NK-92 treated with Interleukin-12 subunit alpha and Interleukin-12 subunit beta, amount 100 ng/mL, for 24 hours (cell line): ENCODE measurements around the gene DCAF6.

Source experiments
- DNase-seq: peaks from one replicate; lab custom pipeline; 2025; lab: John Stamatoyannopoulos, UW

The DCAF6 gene

GRCh38 chr1:168084396-168085231 is 148.1 kb downstream of the DCAF6 start:
- peak; percentile 18 for DNase-seq

- no peak for DNase-seq
Measured at GRCh38 chr1:168085401-168085872, 149.0 kb downstream of the DCAF6 start.

DNA sequence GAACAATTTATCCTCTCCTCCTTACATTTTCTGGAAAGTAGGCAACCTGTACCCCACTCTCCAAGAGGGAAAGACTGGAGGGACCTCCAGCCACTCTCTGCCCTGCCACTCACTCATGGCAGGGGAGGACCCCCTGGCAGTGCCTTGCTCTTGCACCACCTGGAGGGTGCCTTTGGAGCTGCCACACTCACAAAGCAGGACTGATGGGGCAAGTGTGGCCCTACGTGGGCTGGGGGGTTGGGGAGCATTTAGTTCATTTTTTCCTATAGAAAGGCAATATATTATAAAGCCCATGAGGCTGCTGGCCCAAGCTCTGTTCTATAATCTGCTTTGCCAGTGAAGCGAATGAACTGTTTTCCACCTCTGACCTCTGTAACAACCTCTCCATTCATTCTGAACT is 150.0 kb downstream of the DCAF6 start:
- no peak for DNase-seq

DNA sequence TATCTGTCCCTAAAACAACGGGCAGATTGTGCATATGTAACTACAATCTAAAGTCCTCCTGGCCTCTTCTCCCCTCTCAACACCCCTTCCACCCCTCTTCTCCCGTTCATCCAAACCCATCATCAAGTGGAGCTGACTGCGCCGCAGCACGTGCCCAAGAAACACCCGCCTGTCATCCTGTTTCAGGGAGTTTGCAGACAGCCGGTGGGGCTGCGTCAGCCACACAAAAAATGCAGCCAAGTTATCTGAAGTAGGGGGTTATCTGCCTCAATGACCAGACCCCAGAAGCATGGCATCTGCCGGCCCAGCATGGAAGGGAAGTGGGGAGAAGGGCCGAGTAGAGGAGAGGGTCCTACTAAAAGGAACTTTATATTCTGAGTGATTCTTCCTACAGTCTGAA is 151.2 kb downstream of the DCAF6 start:
- no peak for DNase-seq

DNA sequence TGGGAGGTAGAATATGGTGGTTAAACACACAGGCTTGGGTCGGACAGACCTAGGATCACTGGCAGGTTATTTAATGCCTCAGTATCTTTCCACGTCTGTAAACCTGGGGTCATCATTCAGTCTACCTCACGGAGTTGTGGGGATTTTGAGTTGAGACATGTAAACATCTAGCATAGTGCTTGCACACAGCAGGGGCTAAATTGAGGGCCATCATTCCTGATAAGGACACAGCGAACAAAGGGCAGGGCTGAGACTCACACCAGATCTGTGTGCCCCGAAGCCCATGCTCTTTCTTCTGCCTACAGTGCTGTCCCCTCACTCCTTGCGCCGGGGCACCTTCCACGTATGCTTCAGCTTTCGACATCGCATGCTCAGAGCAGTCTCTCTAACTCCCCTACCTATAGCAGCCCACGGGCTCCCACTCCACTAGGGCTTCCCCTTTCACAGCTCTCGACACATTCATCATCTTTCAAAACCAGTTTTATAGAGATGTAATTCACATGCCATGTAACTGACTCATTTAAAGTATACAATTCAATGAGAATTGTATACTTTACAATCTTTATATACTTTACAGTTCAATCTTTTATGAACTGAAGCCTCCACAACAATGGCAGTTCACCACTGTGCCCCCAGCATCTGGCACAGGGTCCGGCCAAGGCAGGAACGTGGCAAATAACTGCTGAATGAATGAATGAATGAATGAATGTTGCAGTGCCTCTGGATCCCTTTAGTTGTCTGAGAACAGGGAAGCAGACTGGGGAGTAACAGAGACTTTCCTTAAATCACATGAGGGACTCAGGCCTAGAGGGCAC is 152.2 kb downstream of the DCAF6 start:
- DNase-seq: no peak

GRCh38 chr1:168089326-168089978 is 153.0 kb downstream of the DCAF6 start:
- DNase-seq: no peak

DNA sequence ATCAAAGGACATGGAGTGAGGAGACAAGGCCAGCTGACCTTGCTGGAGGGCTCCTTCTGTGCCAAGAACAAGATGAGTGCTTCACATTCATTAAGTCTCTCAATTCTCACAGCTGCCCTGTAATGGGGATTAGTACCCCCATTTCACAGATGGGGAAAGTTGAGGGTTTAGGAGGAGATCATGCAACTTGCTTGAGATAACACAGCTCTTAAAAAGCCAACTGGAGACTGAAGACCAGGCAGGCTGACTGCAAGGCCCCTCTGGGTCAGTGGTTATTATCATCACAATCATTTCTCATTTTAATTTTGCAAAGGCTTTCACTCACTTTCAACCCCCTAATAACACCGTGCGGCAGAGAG is 153.5 kb downstream of the DCAF6 start:
- DNase-seq: no peak

- no peak for DNase-seq
Measured at GRCh38 chr1:168090395-168090794, 153.9 kb downstream of the DCAF6 start.

- DNase-seq: no peak
Measured at GRCh38 chr1:168091063-168091462, 154.6 kb downstream of the DCAF6 start.

GRCh38 chr1:168091720-168092550 is 155.5 kb downstream of the DCAF6 start:
- no peak for DNase-seq

- no peak for DNase-seq
Measured at GRCh38 chr1:168092566-168093355, 156.3 kb downstream of the DCAF6 start.

DNA sequence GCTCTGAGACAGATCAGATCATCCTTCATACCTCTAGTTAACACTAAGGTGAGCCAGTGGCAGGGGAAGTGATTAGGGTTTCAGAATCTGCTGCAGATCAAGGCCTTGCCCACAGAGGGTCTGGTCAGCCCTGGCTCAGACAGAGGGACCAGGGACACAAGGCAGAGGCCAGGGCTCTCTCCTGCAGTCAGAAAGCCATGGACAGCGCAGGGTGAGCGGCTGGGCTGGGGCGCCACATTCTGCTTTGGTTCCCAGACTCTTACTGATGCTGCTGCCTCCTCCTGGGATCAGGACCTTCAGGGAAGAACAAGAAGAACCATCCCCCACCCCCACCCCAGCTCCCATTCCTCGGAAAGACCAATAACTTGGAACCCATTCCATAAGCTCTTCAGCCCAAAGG is 157.1 kb downstream of the DCAF6 start:
- DNase-seq: no peak

GRCh38 chr1:168095476-168095875 is 159.0 kb downstream of the DCAF6 start:
- no peak for DNase-seq

GRCh38 chr1:168096296-168097165 is 160.0 kb downstream of the DCAF6 start:
- DNase-seq: no peak

DNA sequence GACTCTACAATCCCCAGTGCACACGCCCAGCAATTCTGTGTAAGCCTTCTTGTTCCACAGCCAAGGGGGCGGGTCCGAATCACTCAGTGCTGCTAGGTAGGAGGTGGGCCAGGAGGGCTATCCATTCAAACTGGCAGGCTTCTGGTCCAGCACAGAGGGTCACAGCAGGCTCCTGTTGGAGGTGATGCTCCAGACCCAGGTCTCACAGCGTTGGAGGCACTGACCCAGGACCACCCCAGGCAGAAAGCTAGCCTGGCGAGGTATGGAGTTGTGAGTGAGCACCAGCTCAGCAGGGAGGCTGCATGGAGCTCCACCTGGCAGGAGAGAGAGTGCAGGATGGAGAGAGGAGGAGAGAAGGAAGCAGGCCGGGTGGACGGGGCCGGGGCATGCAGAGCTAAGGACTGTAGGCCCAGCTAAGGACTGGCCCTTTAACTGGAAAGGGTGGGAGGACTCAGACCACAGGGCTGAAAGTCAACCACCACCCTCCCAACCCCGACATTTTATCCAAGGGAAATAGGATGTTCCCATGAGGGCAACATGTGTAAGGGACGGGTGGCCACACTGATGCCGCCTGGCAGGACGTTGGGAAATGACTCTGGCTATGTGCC is 161.5 kb downstream of the DCAF6 start:
- no peak for DNase-seq

DNA sequence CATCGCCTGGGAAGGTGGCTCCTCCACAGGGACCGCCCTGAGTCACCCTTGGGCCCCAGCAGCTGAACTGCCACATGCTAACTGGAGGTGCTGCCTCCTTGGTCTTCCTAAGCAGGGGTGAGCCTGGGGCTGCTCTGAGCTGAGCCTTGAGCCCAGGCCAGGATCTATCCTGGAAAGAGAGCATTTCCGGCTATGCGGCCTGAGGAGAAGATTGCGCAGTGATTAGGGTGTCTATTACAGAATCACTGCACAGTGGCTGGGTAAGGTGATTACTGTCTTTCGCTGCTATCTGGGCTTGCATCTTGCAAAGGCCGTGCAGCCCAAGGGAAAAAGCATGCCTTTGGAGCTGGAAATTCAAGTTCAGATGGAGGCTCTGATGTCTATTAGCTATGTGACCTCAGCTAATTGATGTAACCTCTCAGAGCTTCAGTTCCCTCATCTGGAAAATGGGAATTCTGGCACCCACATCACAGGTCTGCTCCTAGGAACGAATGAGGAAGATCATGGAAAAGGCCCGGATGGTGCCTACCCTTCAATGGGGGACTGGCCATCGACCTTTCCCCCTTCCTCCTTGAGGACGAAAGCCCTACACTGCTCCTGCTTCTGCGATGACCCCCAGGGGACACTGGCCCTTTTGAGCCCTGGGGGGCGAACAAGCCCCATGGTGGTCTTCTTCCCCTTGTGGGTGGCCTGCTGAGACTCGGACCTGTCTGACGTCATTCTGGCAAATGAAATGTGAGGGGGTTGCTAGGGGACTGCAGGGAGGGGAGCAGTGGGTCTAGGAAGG is 162.2 kb downstream of the DCAF6 start:
- DNase-seq: no peak

DNA sequence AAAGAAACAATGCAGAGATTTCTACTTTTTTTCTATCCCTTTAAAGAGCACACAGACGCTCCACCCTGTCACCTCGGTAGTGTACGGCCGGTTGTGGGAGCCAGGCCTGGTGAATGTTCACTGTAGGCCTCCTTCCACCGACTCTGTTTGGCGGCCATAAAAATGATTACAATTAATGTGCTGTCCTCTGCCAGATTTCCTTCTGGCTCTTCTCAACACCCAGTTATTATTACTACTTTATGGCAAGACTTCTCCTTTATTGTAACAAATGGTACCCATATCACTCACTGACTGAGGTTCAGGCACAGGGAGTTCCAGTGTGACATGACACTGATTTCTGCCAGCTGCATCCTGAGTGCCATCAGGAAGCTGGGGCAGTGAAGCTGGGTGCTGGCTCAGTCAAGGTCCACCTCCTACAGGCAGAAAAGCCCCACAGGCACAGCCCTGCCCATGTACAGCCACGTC is 162.9 kb downstream of the DCAF6 start:
- DNase-seq: no peak

GRCh38 chr1:168100315-168101002 is 164.0 kb downstream of the DCAF6 start:
- no peak for DNase-seq
